Measurements from ENCODE around the gene KMT5C.

DNA sequence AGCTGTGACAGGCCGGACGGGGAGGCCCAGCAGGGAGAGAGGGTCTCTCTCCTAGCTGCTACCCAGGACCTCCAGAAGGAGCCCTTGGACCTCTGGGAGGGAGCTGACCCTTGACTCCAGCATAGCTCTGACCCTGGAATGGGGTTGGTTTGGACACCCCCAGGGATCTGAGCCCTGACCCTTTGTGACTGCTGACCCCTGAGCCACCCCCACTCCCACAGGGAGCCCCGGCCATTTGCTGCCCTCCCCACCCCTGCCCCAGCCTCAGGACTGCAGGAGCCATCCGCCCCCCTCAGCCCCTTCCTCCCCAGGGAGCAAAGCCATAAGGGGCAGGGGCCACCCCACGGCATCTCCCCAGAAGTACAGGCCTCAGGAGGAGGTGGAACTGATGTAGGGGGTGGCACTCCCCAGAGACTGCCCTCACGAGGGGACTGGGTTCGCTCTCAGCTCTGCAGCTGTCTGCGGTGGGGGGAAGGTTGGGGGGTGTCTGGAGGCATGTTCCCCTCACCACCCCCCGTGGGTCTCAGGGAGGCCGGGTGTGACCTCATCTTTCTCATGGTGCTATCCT is 7.8 kb downstream of the KMT5C start:
- TF ChIP-seq POLR2A (IDR thresholded peaks at IDR 0.05) = no peak
- TF ChIP-seq, protein P1, sequence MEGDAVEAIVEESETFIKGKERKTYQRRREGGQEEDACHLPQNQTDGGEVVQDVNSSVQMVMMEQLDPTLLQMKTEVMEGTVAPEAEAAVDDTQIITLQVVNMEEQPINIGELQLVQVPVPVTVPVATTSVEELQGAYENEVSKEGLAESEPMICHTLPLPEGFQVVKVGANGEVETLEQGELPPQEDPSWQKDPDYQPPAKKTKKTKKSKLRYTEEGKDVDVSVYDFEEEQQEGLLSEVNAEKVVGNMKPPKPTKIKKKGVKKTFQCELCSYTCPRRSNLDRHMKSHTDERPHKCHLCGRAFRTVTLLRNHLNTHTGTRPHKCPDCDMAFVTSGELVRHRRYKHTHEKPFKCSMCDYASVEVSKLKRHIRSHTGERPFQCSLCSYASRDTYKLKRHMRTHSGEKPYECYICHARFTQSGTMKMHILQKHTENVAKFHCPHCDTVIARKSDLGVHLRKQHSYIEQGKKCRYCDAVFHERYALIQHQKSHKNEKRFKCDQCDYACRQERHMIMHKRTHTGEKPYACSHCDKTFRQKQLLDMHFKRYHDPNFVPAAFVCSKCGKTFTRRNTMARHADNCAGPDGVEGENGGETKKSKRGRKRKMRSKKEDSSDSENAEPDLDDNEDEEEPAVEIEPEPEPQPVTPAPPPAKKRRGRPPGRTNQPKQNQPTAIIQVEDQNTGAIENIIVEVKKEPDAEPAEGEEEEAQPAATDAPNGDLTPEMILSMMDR (IDR thresholded peaks at IDR 0.05) = no peak
